Neural crest cell (in vitro differentiated cells): ENCODE measurements around the gene DNAH7. TPM values are rescaled to one million over a fixed set of nuclear protein-coding genes. Genes with fewer than 3 reads are reported as not detected.

Experiments used
- DNase-seq: peaks from one replicate; pipeline ENCODE4 v3.0.0; 2021; ENCODE audit warnings: low read depth, mixed read lengths, low spot score
- H3K27ac Mint-ChIP-seq: one replicate; pipeline ENCODE4 v1.8.0; 2021; ENCODE audit warnings: mild to moderate bottlenecking, mixed read lengths; ENCODE audit not compliant: unreplicated experiment
- H3K27me3 Mint-ChIP-seq: 2 replicates; pipeline ENCODE4 v1.8.0; 2021; ENCODE audit warnings: low read depth, mild to moderate bottlenecking, mixed read lengths
- H3K36me3 Mint-ChIP-seq: 2 replicates; pipeline ENCODE4 v1.8.0; 2021; ENCODE audit warnings: low read depth, mild to moderate bottlenecking, mixed read lengths
- H3K4me1 Mint-ChIP-seq: 2 replicates; pipeline ENCODE4 v1.8.0; 2021; ENCODE audit warnings: mixed read lengths
- H3K4me3 Mint-ChIP-seq: one replicate; pipeline ENCODE4 v1.8.0; 2021; ENCODE audit warnings: mild to moderate bottlenecking, mixed read lengths
- H3K9me3 Mint-ChIP-seq: 2 replicates; pipeline ENCODE4 v1.8.0; 2021; ENCODE audit warnings: mixed read lengths
- total RNA-seq: library from RNA; stranded (reverse); gene quantifications from 2 replicates; pipeline ENCODE4 v1.2.1, GENCODE V29; 2021
- TF ChIP-seq, protein P1 (sequence below): fragments of 200-600 bp; sonication (generic); conservative IDR thresholded peaks from 2 replicates; pipeline ENCODE4 v1.5.0; 2021; ENCODE audit warnings: antibody characterized with exemption, mild to moderate bottlenecking

Gene DNAH7
- total RNA-seq, 1 donor from 2014 or later = 1.5 TPM

DNA sequence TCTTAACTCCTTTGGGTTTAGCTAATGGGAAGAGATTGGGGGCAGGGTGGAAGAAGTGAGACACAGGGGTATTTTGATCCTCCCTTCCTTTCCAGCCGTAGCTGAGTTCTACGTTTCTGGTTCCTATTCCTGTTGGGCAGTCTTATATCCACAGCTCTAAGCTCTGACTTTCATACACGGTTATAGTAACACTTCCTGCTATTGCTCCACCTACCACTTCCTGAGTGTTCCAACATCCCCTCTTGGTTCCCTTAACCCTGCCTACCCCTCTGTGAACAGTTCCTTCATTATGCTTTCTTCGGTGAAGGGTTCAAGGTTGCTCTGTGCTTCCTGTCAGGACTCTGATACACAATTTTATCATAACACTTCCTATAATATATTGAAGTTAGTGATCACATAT is 205.1 kb downstream of the DNAH7 start:
- H3K4me3 Mint-ChIP-seq = no peak overlapping the region
- H3K27me3 Mint-ChIP-seq = no peaks in the 10 kb centered on the region
- no peaks in the 10 kb centered on the region for H3K36me3 Mint-ChIP-seq
- TF ChIP-seq, protein P1, sequence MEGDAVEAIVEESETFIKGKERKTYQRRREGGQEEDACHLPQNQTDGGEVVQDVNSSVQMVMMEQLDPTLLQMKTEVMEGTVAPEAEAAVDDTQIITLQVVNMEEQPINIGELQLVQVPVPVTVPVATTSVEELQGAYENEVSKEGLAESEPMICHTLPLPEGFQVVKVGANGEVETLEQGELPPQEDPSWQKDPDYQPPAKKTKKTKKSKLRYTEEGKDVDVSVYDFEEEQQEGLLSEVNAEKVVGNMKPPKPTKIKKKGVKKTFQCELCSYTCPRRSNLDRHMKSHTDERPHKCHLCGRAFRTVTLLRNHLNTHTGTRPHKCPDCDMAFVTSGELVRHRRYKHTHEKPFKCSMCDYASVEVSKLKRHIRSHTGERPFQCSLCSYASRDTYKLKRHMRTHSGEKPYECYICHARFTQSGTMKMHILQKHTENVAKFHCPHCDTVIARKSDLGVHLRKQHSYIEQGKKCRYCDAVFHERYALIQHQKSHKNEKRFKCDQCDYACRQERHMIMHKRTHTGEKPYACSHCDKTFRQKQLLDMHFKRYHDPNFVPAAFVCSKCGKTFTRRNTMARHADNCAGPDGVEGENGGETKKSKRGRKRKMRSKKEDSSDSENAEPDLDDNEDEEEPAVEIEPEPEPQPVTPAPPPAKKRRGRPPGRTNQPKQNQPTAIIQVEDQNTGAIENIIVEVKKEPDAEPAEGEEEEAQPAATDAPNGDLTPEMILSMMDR = no peak
- H3K9me3 Mint-ChIP-seq = no peaks in the 10 kb centered on the region
- DNase-seq = no peak
- H3K4me1 Mint-ChIP-seq = no peaks in the 10 kb centered on the region
- H3K27ac Mint-ChIP-seq = no peak overlapping the region

DNA sequence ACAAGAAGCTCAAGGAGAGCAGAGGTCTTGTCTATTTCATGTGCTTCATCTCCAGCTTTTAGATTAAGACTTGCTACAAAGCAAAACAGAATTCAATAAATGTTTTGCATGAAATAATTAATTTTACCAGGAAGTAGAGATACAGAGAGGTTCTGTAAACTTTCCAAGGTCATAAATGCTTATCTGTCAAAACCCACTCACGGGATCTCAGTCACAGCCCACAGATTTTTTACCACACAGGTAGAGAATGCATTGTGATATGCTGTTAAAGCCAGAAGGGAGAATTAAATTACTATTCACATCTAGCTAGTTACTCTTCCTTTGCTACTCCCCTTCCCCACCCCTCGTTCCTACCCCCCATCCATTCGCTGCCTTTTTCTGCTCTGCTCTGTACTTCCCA is 205.5 kb downstream of the DNAH7 start:
- H3K36me3 Mint-ChIP-seq = no peaks in the 10 kb centered on the region
- DNase-seq = no peak
- no peaks in the 10 kb centered on the region for H3K4me1 Mint-ChIP-seq
- H3K27ac Mint-ChIP-seq = no peak overlapping the region
- TF ChIP-seq, protein P1 = no peak
- H3K27me3 Mint-ChIP-seq = no peaks in the 10 kb centered on the region
- no peak overlapping the region for H3K4me3 Mint-ChIP-seq
- no peaks in the 10 kb centered on the region for H3K9me3 Mint-ChIP-seq

DNA sequence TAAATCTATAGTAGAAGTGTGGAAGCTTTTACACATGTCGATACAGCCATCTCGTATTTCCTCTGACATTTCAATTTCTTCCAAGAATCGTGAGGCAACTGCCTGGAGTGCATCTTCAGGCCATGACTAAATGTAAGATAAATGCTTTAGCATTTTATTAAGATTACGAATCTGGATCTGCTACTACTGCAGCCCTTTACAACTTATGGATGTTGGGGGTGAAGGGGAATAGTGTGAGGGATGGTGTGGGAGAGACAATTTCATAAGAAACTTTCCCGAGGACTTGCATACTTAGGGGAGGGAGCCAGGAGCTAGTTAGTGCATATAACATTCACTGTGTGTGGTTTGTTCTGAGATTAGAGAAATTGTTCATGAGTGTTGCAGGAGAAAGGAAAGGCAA is 206.8 kb downstream of the DNAH7 start:
- Mint-ChIP-seq H3K36me3 (no peaks in the 10 kb centered on the region), H3K4me3 (no peak overlapping the region), H3K27me3 (no peaks in the 10 kb centered on the region), H3K4me1 (no peaks in the 10 kb centered on the region), H3K9me3 (no peaks in the 10 kb centered on the region), H3K27ac (no peak overlapping the region)
- TF ChIP-seq, protein P1 = no peak
- no peak for DNase-seq

DNA sequence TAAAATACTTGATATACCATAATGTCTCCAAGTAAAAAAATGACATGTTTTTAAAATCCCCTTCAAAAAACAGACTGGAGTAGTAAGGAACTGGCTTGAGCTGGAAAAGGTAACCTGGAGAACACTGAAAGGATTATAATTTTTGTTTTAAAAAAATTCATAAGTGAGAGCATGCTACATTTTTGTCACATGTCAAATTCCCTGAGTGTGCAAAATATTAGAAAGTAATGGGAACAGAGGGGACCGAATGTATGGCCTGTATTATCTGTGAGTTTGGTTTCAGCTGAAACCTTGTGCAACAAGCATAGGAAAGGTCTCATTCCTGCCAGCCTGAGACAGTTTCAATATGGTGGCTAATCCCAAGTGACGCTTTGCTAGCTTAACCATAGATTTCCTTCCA is 209.1 kb downstream of the DNAH7 start:
- Mint-ChIP-seq H3K36me3 (no peaks in the 10 kb centered on the region), H3K9me3 (no peaks in the 10 kb centered on the region), H3K27me3 (no peaks in the 10 kb centered on the region), H3K4me3 (no peak overlapping the region), H3K4me1 (no peaks in the 10 kb centered on the region), H3K27ac (no peak overlapping the region)
- DNase-seq = no peak
- TF ChIP-seq, protein P1 = no peak

DNA sequence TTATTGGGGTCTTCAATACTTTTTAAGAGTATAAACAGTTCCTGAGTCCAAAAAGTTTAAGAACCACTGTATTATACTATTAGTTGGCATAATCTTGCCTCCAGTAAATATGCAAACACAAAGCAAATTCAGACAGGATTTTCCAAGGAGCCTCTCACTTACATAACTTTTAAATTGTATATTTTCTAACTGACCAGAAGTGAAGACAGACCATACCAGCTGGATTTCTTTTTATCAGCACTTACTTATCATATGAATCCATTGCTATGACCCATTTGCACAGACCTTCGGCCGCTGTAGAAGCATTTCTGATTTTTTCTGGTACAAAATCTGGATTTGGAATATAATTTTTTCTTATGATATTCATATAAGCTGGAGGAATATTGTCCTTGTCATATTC is 211.5 kb downstream of the DNAH7 start:
- H3K36me3 Mint-ChIP-seq = no peaks in the 10 kb centered on the region
- no peaks in the 10 kb centered on the region for H3K27me3 Mint-ChIP-seq
- no peaks in the 10 kb centered on the region for H3K4me1 Mint-ChIP-seq
- no peaks in the 10 kb centered on the region for H3K9me3 Mint-ChIP-seq
- no peak for DNase-seq
- no peak overlapping the region for H3K27ac Mint-ChIP-seq
- TF ChIP-seq, protein P1 = no peak
- H3K4me3 Mint-ChIP-seq = no peak overlapping the region

DNA sequence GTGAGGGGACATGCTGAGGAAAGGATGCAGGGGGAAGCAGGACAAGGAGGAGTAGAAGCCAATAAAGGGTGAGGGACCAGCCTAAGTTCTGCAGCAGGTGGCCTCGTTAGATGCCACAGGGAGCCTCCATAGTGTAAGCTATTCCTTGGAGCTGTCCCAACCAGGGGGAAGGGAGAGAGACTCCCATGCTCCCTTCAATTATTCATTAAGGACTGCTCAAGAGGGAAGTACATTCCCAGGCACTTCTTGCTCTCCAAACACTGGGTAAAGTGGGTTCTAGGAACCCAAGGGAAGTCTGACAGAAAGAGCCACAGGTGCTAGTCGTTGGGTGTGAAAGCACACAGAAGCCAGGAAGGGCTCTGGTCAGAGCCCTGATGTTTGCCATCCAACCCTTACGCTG is 217.9 kb downstream of the DNAH7 start:
- Mint-ChIP-seq H3K4me1 (no peaks in the 10 kb centered on the region), H3K27ac (no peak overlapping the region), H3K27me3 (no peaks in the 10 kb centered on the region), H3K9me3 (peaks cover 2% of the 10 kb centered on the region), H3K36me3 (no peaks in the 10 kb centered on the region), H3K4me3 (no peak overlapping the region)
- TF ChIP-seq, protein P1 = no peak
- no peak for DNase-seq
